Measurements from ENCODE around the gene MDFIC2. TPM values are rescaled to one million over a fixed set of nuclear protein-coding genes. Genes with fewer than 3 reads are reported as not detected.
"Not testable (repeated sequence)": the region's sequence is repeated elsewhere in the genome, so short reads cannot be mapped to it uniquely, and the experiment has no call there.

MDFIC2 gene
- total and polyA plus RNA-seq, 2 experiments from 2014 or later: not detected

- H3K9me2 ChIP-seq (ENCODE audit: insufficient read depth); H3K36me3 Mint-ChIP-seq (ENCODE audit: low read depth); H3K9me3 Mint-ChIP-seq; H3F3A ChIP-seq (replicated peaks; ENCODE audit: low read depth); H3K4me2 ChIP-seq; H3K4me1 ChIP-seq (ENCODE audit: insufficient read depth); H3K27me3 Mint-ChIP-seq (ENCODE audit: insufficient read depth, low read depth, poor library complexity); ATAC-seq; H4K20me1 ChIP-seq (replicated peaks; ENCODE audit: insufficient read depth); H3K36me3 ChIP-seq (ENCODE audit: insufficient read depth); H2AFZ ChIP-seq; H3K4me3 Mint-ChIP-seq; H3K27me3 ChIP-seq (ENCODE audit: insufficient read depth); H3K27ac ChIP-seq (ENCODE audit: low read depth); DNase-seq (ENCODE audit: low spot score); H3K4me3 ChIP-seq; H3K79me2 ChIP-seq (replicated peaks; ENCODE audit: insufficient read depth); H3K27ac Mint-ChIP-seq; H3K4me1 Mint-ChIP-seq: not testable (repeated sequence)
Measured at GRCh38 chr3:70290431-70291096, 21.9 kb downstream of the MDFIC2 start.

- peaks cover 6% of the 10 kb centered on the region; the same call in 2 of the 3 replicates for H3K9me3 Mint-ChIP-seq
- Histone ChIP-seq H3K36me3 (ENCODE audit: insufficient read depth) (no peaks in the 10 kb centered on the region), H4K20me1 (replicated peaks; ENCODE audit: insufficient read depth) (no peaks in the 10 kb centered on the region), H3F3A (replicated peaks; ENCODE audit: low read depth) (no peaks in the 10 kb centered on the region), H3K4me2 (no peak overlapping the region), H3K9me2 (ENCODE audit: insufficient read depth) (peaks cover 9% of the 10 kb centered on the region; the same call in 1 of the 2 replicates), H3K27ac (ENCODE audit: low read depth) (no peak overlapping the region), H2AFZ (no peak overlapping the region), H3K27me3 (ENCODE audit: insufficient read depth) (no peaks in the 10 kb centered on the region), H3K4me3 (no peak overlapping the region), H3K79me2 (replicated peaks; ENCODE audit: insufficient read depth) (no peaks in the 10 kb centered on the region), H3K4me1 (ENCODE audit: insufficient read depth) (peaks cover 6% of the 10 kb centered on the region; the same call in 1 of the 2 replicates)
- TF ChIP-seq NANOG (IDR thresholded peaks at IDR 0.05; ENCODE audit: borderline replicate concordance) (no peak), ZNF331 (CRISPR knock-in tag; IDR thresholded peaks at IDR 0.05; ENCODE audit: low read depth) (no peak), JUNB (IDR thresholded peaks at IDR 0.05; ENCODE audit: unreplicated experiment) (no peak), EZH2 (IDR thresholded peaks at IDR 0.05; ENCODE audit: low read depth, unreplicated experiment) (no peak), CREB1 (CRISPR knock-in tag; IDR thresholded peaks at IDR 0.05; ENCODE audit: low read depth) (no peak)
- no peak for DNase-seq (ENCODE audit: low spot score)
- H3K4me1 Mint-ChIP-seq: peaks cover 11% of the 10 kb centered on the region
- peaks cover 5% of the 10 kb centered on the region for H3K27me3 Mint-ChIP-seq (ENCODE audit: insufficient read depth, low read depth, poor library complexity)
- no peak for ATAC-seq
- H3K27ac Mint-ChIP-seq: no peak overlapping the region
- peaks cover 5% of the 10 kb centered on the region for H3K36me3 Mint-ChIP-seq (ENCODE audit: low read depth)
- no peak overlapping the region for H3K4me3 Mint-ChIP-seq
Measured at GRCh38 chr3:70281663-70282062, 30.8 kb downstream of the MDFIC2 start.

GRCh38 chr3:70277304-70277703 lies 35.1 kb downstream of the MDFIC2 start:
- H3K9me3 Mint-ChIP-seq: no peaks in the 10 kb centered on the region
- TF ChIP-seq, protein P1, sequence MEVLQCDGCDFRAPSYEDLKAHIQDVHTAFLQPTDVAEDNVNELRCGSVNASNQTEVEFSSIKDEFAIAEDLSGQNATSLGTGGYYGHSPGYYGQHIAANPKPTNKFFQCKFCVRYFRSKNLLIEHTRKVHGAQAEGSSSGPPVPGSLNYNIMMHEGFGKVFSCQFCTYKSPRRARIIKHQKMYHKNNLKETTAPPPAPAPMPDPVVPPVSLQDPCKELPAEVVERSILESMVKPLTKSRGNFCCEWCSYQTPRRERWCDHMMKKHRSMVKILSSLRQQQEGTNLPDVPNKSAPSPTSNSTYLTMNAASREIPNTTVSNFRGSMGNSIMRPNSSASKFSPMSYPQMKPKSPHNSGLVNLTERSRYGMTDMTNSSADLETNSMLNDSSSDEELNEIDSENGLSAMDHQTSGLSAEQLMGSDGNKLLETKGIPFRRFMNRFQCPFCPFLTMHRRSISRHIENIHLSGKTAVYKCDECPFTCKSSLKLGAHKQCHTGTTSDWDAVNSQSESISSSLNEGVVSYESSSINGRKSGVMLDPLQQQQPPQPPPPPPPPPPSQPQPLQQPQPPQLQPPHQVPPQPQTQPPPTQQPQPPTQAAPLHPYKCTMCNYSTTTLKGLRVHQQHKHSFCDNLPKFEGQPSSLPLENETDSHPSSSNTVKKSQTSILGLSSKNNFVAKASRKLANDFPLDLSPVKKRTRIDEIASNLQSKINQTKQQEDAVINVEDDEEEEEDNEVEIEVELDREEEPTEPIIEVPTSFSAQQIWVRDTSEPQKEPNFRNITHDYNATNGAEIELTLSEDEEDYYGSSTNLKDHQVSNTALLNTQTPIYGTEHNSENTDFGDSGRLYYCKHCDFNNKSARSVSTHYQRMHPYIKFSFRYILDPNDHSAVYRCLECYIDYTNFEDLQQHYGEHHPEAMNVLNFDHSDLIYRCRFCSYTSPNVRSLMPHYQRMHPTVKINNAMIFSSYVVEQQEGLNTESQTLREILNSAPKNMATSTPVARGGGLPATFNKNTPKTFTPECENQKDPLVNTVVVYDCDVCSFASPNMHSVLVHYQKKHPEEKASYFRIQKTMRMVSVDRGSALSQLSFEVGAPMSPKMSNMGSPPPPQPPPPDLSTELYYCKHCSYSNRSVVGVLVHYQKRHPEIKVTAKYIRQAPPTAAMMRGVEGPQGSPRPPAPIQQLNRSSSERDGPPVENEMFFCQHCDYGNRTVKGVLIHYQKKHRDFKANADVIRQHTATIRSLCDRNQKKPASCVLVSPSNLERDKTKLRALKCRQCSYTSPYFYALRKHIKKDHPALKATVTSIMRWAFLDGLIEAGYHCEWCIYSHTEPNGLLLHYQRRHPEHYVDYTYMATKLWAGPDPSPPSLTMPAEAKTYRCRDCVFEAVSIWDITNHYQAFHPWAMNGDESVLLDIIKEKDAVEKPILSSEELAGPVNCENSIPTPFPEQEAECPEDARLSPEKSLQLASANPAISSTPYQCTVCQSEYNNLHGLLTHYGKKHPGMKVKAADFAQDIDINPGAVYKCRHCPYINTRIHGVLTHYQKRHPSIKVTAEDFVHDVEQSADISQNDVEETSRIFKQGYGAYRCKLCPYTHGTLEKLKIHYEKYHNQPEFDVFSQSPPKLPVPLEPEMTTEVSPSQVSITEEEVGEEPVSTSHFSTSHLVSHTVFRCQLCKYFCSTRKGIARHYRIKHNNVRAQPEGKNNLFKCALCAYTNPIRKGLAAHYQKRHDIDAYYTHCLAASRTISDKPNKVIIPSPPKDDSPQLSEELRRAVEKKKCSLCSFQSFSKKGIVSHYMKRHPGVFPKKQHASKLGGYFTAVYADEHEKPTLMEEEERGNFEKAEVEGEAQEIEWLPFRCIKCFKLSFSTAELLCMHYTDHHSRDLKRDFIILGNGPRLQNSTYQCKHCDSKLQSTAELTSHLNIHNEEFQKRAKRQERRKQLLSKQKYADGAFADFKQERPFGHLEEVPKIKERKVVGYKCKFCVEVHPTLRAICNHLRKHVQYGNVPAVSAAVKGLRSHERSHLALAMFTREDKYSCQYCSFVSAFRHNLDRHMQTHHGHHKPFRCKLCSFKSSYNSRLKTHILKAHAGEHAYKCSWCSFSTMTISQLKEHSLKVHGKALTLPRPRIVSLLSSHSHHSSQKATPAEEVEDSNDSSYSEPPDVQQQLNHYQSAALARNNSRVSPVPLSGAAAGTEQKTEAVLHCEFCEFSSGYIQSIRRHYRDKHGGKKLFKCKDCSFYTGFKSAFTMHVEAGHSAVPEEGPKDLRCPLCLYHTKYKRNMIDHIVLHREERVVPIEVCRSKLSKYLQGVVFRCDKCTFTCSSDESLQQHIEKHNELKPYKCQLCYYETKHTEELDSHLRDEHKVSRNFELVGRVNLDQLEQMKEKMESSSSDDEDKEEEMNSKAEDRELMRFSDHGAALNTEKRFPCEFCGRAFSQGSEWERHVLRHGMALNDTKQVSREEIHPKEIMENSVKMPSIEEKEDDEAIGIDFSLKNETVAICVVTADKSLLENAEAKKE (CRISPR knock-in tag; IDR thresholded peaks at IDR 0.05): no peak
- TF ChIP-seq ZNF114 (CRISPR knock-in tag; IDR thresholded peaks at IDR 0.05) (no peak), NANOG (IDR thresholded peaks at IDR 0.05; ENCODE audit: borderline replicate concordance) (no peak), POLR2AphosphoS5 (IDR thresholded peaks at IDR 0.05; ENCODE audit: low read depth) (no peak), JUNB (IDR thresholded peaks at IDR 0.05; ENCODE audit: unreplicated experiment) (no peak)

More at GRCh38 chr3:70277304-70277703, 35.1 kb downstream of the MDFIC2 start:
- Histone ChIP-seq H2AFZ (no peak overlapping the region), H3F3A (replicated peaks; ENCODE audit: low read depth) (no peaks in the 10 kb centered on the region), H3K4me3 (no peak overlapping the region), H3K4me2 (no peak overlapping the region), H4K20me1 (replicated peaks; ENCODE audit: insufficient read depth) (no peaks in the 10 kb centered on the region), H3K79me2 (replicated peaks; ENCODE audit: insufficient read depth) (no peaks in the 10 kb centered on the region), H3K27ac (ENCODE audit: low read depth) (no peak overlapping the region), H3K9me2 (ENCODE audit: insufficient read depth) (peaks cover 9% of the 10 kb centered on the region; the same call in 1 of the 2 replicates), H3K27me3 (ENCODE audit: insufficient read depth) (no peaks in the 10 kb centered on the region), H3K4me1 (ENCODE audit: insufficient read depth) (peaks cover 6% of the 10 kb centered on the region; the same call in 1 of the 2 replicates), H3K36me3 (ENCODE audit: insufficient read depth) (no peaks in the 10 kb centered on the region)
- DNase-seq (ENCODE audit: low spot score) (no peak), ATAC-seq (no peak)
- no peak overlapping the region for H3K4me3 Mint-ChIP-seq
- H3K27me3 Mint-ChIP-seq (ENCODE audit: insufficient read depth, low read depth, poor library complexity): peaks cover 2% of the 10 kb centered on the region
- no peaks in the 10 kb centered on the region for H3K36me3 Mint-ChIP-seq (ENCODE audit: low read depth)
- H3K4me1 Mint-ChIP-seq: peaks cover 11% of the 10 kb centered on the region
- no peak overlapping the region for H3K27ac Mint-ChIP-seq
